HepG2 (cell line): ENCODE measurements around the gene SOSTDC1. TPM values are rescaled to one million over a fixed set of nuclear protein-coding genes. Genes with fewer than 3 reads are reported as not detected.

Experiments used
- BCL6 ChIP-seq: IDR thresholded peaks from 2 replicates; pipeline ENCODE4 v1.6.1; 2016; ENCODE audit warnings: missing genetic modification reagents, missing compliant biosample characterization
- BORCS8-MEF2B ChIP-seq: sonication (generic); formaldehyde crosslinking; IDR thresholded peaks from 2 replicates; pipeline ENCODE4 v1.8.0; 2022; ENCODE audit warnings: mild to moderate bottlenecking, missing genetic modification reagents
- CAMTA2 ChIP-seq: sonication (generic); formaldehyde crosslinking; IDR thresholded peaks from 2 replicates; pipeline ENCODE4 v1.4.0; 2020; ENCODE audit warnings: mild to moderate bottlenecking, missing genetic modification reagents, borderline replicate concordance
- HMG20A ChIP-seq: IDR thresholded peaks from 2 replicates; pipeline ENCODE4 v1.6.1; 2016; ENCODE audit warnings: borderline replicate concordance
- LCORL ChIP-seq, 2 experiments: fragments of 450-650 bp in 1 of 2; sonication (generic) in 1 of 2; formaldehyde crosslinking in 1 of 2; IDR thresholded peaks; 2 replicates each; pipeline versions ENCODE4 v1.5.0 to v1.6.1; 2017 to 2020; ENCODE audit warnings: antibody characterized with exemption in 1 of 2, missing genetic modification reagents in 1 of 2
- NFKBIZ ChIP-seq: IDR thresholded peaks from 2 replicates; pipeline ENCODE4 v1.6.1; 2018; ENCODE audit warnings: missing genetic modification reagents, missing compliant biosample characterization
- NR1H2 ChIP-seq: sonication (generic); formaldehyde crosslinking; IDR thresholded peaks from 2 replicates; pipeline ENCODE4 v1.8.1; 2022; ENCODE audit warnings: low read depth, missing genetic modification reagents, borderline replicate concordance
- PCBP1 ChIP-seq: fragments of 200-400 bp; formaldehyde crosslinking; IDR thresholded peaks from 2 replicates; pipeline ENCODE4 v1.6.1; 2017; ENCODE audit warnings: mild to moderate bottlenecking, low read depth, low read length, borderline replicate concordance
- PHF5A ChIP-seq: IDR thresholded peaks from one replicate; pipeline ENCODE4 v1.6.1; 2018; ENCODE audit warnings: low read depth, missing genetic modification reagents; ENCODE audit not compliant: unreplicated experiment
- PHF8 ChIP-seq: sonication (generic); formaldehyde crosslinking; IDR thresholded peaks from 2 replicates; pipeline ENCODE4 v1.5.0; 2020; ENCODE audit warnings: missing genetic modification reagents
- RBAK ChIP-seq: sonication (generic); formaldehyde crosslinking; IDR thresholded peaks from 2 replicates; pipeline ENCODE4 v1.5.1; 2020; ENCODE audit warnings: mild to moderate bottlenecking, missing genetic modification reagents
- SALL2 ChIP-seq: sonication (generic); formaldehyde crosslinking; IDR thresholded peaks from 2 replicates; pipeline ENCODE4 v1.8.1; 2023; ENCODE audit warnings: mild to moderate bottlenecking, missing genetic modification reagents, inconsistent platforms
- TAF1 ChIP-seq: sonication (generic); formaldehyde crosslinking; IDR thresholded peaks from 2 replicates; pipeline ENCODE4 v1.4.0; 2020; ENCODE audit warnings: missing genetic modification reagents
- ZBTB21 ChIP-seq: sonication (generic); formaldehyde crosslinking; IDR thresholded peaks from 2 replicates; pipeline ENCODE4 v1.4.0; 2020; ENCODE audit warnings: missing genetic modification reagents
- ZFY ChIP-seq: sonication (generic); formaldehyde crosslinking; IDR thresholded peaks from 2 replicates; pipeline ENCODE4 v1.4.0; 2020; ENCODE audit warnings: missing genetic modification reagents
- ZNF230 ChIP-seq: sonication (generic); formaldehyde crosslinking; IDR thresholded peaks from 2 replicates; pipeline ENCODE4 v1.4.0; 2020; ENCODE audit warnings: mild to moderate bottlenecking, missing genetic modification reagents
- ZNF3 ChIP-seq: IDR thresholded peaks from 2 replicates; pipeline ENCODE4 v1.7.0; 2017; ENCODE audit warnings: inconsistent platforms
- ZNF720 ChIP-seq: sonication (generic); formaldehyde crosslinking; IDR thresholded peaks from 2 replicates; pipeline ENCODE4 v1.4.0; 2020; ENCODE audit warnings: missing genetic modification reagents
- ZNF816 ChIP-seq: sonication (generic); formaldehyde crosslinking; IDR thresholded peaks from 2 replicates; pipeline ENCODE4 v1.8.0; 2022; ENCODE audit warnings: missing genetic modification reagents, mild to moderate bottlenecking, borderline replicate concordance
- ZSCAN20 ChIP-seq: sonication (generic); formaldehyde crosslinking; IDR thresholded peaks from 2 replicates; pipeline ENCODE4 v1.4.0; 2020; ENCODE audit warnings: missing genetic modification reagents, mild to moderate bottlenecking, borderline replicate concordance
- polyA plus RNA-seq, 8 experiments: library from polyadenylated mRNA; depleted of rRNA in 3 of 8; stranded (reverse) in 7 of 8; unstranded in 1 of 8; fragments of >200 nt; fragmentation: Illumina TruSeq in 4 of 8; extraction: Trizol in 4 of 8; gene quantifications; 2 replicates each; pipeline versions ENCODE4 v1.2.1 to v1.2.3, GENCODE V29; 2011 to 2016; ENCODE audit warnings: low read depth in 4 of 8, missing spikeins in 1 of 8, mixed read lengths in 1 of 8; ENCODE audit not compliant: insufficient read depth in 1 of 8
- total RNA-seq, 5 experiments: library from RNA; depleted of rRNA; stranded (reverse); fragments of >200 nt; fragmentation: Illumina TruSeq; extraction: Trizol; gene quantifications; 2 replicates each; pipeline ENCODE4 v1.2.3, GENCODE V29; 2016; ENCODE audit warnings: low read depth in 1 of 5
- TF ChIP-seq, protein P1 (sequence below): IDR thresholded peaks from 2 replicates; pipeline ENCODE4 v1.6.1; 2012; ENCODE audit warnings: low read depth, low read length, improper control_type of control experiment
- TF ChIP-seq, protein P2 (sequence below): sonication (generic); formaldehyde crosslinking; IDR thresholded peaks from 2 replicates; pipeline ENCODE4 v1.8.0; 2022; ENCODE audit warnings: mild to moderate bottlenecking, missing genetic modification reagents, moderate library complexity
- TF ChIP-seq, protein P3 (sequence below): sonication (generic); formaldehyde crosslinking; IDR thresholded peaks from 2 replicates; pipeline ENCODE4 v1.5.0; 2020; ENCODE audit warnings: missing genetic modification reagents
- TF ChIP-seq, protein P4 (sequence below): sonication (generic); formaldehyde crosslinking; IDR thresholded peaks from 2 replicates; pipeline ENCODE4 v1.4.0; 2020; ENCODE audit warnings: missing genetic modification reagents, borderline replicate concordance

SOSTDC1 gene
- total and polyA plus RNA-seq, 2 of the 13 experiments (the other 11 are each of a cell fraction or from before 2014, with no cell fraction given) = not detected

DNA sequence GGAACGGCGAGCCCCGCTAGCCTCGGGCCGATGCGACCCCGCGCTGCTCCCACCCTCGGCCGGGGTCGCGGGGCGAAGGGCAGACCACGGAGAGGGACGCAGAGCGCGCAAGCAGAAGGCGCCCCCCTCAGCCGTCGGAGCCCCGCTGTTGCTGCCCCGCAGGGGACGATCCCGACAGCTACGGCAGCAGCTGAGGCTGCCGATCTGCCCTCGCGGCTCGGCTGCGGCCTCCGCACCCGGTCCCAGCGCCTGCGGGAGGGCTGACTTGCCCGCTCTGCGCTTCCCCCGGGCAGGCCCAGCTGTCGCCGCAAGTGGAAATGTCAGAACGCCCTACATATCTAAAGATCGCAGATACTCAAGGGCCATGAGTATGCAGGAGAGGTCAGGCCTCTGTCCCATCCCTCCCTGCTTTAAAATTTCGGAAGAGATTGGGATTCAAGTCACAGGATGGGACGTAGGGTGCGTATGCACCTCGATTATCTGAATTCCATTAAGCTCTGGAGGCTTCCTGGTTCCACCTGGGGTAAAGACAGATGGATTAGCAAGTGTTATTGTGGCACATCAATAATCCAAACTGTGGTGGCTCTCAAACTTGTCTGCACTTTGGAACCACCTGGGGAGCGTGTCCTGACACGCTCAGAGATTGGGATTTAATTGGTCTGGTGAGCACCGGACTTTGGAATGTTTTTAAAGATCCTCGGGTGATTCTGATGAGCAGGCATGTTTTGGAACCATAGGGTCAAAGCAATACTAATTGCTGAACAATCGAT, 44.0 kb downstream of the SOSTDC1 start, which contains the start of gene CRPPA (continued):
- TF ChIP-seq PHF8 (CRISPR knock-in tag) = peak; percentile 48; the same call in 1 of the 2 replicates
- TF ChIP-seq CAMTA2 (CRISPR knock-in tag) = no peak
- no peak for TF ChIP-seq ZBTB21 (CRISPR knock-in tag)
- TF ChIP-seq HMG20A = no peak
- TF ChIP-seq, protein P1, sequence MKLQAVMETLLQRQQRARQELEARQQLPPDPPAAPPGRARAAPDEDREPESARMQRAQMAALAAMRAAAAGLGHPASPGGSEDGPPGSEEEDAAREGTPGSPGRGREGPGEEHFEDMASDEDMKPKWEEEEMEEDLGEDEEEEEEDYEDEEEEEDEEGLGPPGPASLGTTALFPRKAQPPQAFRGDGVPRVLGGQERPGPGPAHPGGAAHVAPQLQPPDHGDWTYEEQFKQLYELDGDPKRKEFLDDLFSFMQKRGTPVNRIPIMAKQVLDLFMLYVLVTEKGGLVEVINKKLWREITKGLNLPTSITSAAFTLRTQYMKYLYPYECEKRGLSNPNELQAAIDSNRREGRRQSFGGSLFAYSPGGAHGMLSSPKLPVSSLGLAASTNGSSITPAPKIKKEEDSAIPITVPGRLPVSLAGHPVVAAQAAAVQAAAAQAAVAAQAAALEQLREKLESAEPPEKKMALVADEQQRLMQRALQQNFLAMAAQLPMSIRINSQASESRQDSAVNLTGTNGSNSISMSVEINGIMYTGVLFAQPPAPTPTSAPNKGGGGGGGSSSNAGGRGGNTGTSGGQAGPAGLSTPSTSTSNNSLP = no peak
- no peak for TF ChIP-seq LCORL (IDR thresholded peaks at IDR 0.05)
- TF ChIP-seq LCORL (CRISPR knock-in tag; IDR thresholded peaks at IDR 0.05) = peak; percentile 15; the same call in 1 of the 2 replicates
- no peak for TF ChIP-seq RBAK
- TF ChIP-seq BORCS8-MEF2B (CRISPR knock-in tag) = peak; percentile 60; the same call in 1 of the 2 replicates
- TF ChIP-seq, protein P2, sequence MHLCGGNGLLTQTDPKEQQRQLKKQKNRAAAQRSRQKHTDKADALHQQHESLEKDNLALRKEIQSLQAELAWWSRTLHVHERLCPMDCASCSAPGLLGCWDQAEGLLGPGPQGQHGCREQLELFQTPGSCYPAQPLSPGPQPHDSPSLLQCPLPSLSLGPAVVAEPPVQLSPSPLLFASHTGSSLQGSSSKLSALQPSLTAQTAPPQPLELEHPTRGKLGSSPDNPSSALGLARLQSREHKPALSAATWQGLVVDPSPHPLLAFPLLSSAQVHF (CRISPR knock-in tag) = no peak
- no peak for TF ChIP-seq ZNF3 (CRISPR knock-in tag)
- TF ChIP-seq, protein P3, sequence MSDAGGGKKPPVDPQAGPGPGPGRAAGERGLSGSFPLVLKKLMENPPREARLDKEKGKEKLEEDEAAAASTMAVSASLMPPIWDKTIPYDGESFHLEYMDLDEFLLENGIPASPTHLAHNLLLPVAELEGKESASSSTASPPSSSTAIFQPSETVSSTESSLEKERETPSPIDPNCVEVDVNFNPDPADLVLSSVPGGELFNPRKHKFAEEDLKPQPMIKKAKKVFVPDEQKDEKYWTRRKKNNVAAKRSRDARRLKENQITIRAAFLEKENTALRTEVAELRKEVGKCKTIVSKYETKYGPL = no peak
- TF ChIP-seq TAF1 (CRISPR knock-in tag) = peak; percentile 34
- TF ChIP-seq PCBP1 = no peak
- no peak for TF ChIP-seq NFKBIZ (CRISPR knock-in tag)
- peak; percentile 85; the same call in 1 of the 2 replicates for TF ChIP-seq ZSCAN20 (CRISPR knock-in tag)
- TF ChIP-seq SALL2 (CRISPR knock-in tag) = peak; percentile 71; the same call in 1 of the 2 replicates
- TF ChIP-seq NR1H2 (CRISPR knock-in tag) = no peak
- TF ChIP-seq, protein P4, sequence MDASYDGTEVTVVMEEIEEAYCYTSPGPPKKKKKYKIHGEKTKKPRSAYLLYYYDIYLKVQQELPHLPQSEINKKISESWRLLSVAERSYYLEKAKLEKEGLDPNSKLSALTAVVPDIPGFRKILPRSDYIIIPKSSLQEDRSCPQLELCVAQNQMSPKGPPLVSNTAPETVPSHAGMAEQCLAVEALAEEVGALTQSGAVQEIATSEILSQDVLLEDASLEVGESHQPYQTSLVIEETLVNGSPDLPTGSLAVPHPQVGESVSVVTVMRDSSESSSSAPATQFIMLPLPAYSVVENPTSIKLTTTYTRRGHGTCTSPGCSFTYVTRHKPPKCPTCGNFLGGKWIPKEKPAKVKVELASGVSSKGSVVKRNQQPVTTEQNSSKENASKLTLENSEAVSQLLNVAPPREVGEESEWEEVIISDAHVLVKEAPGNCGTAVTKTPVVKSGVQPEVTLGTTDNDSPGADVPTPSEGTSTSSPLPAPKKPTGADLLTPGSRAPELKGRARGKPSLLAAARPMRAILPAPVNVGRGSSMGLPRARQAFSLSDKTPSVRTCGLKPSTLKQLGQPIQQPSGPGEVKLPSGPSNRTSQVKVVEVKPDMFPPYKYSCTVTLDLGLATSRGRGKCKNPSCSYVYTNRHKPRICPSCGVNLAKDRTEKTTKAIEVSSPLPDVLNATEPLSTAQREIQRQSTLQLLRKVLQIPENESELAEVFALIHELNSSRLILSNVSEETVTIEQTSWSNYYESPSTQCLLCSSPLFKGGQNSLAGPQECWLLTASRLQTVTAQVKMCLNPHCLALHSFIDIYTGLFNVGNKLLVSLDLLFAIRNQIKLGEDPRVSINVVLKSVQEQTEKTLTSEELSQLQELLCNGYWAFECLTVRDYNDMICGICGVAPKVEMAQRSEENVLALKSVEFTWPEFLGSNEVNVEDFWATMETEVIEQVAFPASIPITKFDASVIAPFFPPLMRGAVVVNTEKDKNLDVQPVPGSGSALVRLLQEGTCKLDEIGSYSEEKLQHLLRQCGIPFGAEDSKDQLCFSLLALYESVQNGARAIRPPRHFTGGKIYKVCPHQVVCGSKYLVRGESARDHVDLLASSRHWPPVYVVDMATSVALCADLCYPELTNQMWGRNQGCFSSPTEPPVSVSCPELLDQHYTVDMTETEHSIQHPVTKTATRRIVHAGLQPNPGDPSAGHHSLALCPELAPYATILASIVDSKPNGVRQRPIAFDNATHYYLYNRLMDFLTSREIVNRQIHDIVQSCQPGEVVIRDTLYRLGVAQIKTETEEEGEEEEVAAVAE (CRISPR knock-in tag) = no peak
- TF ChIP-seq ZNF816 (CRISPR knock-in tag) = no peak
- TF ChIP-seq BCL6 (CRISPR knock-in tag) = no peak
- peak; percentile 80 for TF ChIP-seq ZFY (CRISPR knock-in tag)
- no peak for TF ChIP-seq ZNF230
- no peak for TF ChIP-seq PHF5A (CRISPR knock-in tag)
- TF ChIP-seq ZNF720 (CRISPR knock-in tag) = no peak
